ENCODE measurements around the gene RECQL.
"Not testable (repeated sequence)": the region's sequence is repeated elsewhere in the genome, so short reads cannot be mapped to it uniquely, and the experiment has no call there.

Gene RECQL

DNA sequence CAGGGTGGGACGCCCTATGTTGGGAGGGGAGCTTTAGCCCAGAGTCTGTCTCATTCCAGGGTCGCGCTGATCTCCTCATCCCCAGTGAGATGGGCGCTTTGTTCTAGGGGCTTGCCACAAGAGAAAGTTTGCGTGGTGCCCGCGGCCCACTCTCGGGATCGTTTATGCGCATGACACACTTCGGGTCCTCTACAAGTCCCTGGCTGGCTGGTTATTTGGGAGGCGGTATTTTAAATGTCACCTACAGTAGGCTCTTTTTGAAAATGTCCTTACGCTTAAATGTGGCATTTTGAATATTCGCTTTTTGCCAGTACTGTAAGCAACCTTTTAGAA is 695 bp upstream of the RECQL start:
- DNase-seq (ENCODE audit: low read depth), result no peak

GRCh38 chr12:21500786-21501257 is 613 bp downstream of the RECQL start:
- DNase-seq (ENCODE audit: low read depth), result no peak

DNA sequence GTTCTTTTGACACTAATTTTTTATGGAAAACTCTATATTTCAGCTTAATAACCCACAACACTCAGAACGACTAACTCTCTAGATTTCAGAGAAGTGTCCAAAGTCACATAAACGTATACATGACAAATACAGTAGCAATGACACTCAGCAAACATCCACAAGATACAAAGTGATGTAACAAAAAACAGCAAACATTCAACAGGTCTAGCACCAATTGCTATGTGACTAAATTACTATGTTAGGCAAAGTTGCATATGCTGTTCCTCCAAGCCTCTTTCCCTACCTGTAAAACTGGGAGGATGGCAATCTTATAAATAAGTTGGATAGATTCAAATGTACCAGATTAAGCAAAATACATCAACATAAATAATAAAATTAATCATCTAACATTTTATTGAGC is 1.7 kb downstream of the RECQL start:
- DNase-seq (ENCODE audit: low read depth), result no peak

DNA sequence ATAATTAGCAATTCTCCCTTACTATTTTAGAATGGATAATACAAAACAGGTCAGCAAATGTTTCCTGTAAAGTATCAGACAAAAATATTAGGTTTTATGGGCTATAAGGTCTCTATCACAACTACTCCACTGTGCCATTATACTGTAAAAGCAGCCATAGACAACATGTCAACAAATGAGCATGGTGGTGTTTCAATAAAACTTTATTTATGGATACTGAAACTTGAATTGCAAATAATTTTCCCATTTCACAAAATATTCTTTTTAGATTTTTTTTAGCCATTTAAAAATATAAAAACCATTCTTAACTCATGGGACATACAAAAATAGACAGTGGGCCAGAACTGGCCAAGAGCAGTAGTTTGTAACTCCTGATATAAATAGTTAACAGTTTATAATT is 15.4 kb downstream of the RECQL start:
- no peak for DNase-seq (ENCODE audit: low read depth)

GRCh38 chr12:21483531-21483930 is 17.9 kb downstream of the RECQL start:
- DNase-seq (ENCODE audit: low read depth), result no peak

GRCh38 chr12:21478756-21479455 is 22.5 kb downstream of the RECQL start:
- DNase-seq (ENCODE audit: low read depth), result no peak

- DNase-seq (ENCODE audit: low read depth), result peak; percentile 72
These were observed 24.5 kb downstream of the RECQL start for GRCh38 chr12:21476949-21477348.

- DNase-seq (ENCODE audit: low read depth), result no peak
These were observed 25.9 kb downstream of the RECQL start for GRCh38 chr12:21475552-21475951.

- no peak for DNase-seq (ENCODE audit: low read depth)
These were observed 29.1 kb downstream of the RECQL start for GRCh38 chr12:21472197-21472823.

DNA sequence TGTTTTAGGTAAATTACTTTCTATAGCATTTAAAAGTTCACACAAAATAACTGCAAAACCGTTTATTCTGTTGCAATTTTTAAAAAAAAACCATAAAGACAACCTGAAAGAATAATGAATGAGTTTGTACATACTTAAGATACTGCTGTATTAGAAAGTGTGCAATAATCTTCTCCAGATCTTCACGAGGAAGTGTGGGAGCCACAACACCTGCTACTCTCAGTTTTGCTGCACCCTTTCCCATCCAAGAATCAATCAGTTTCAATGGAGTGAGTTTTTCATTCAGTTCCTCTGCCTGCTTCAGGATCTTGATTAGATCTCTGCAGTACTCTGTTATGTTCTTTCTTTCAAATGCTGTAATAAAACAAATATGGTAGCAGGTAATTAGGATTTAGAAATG is 30.1 kb downstream of the RECQL start:
- no peak for DNase-seq (ENCODE audit: low read depth)

GRCh38 chr12:21467334-21467733 is 34.1 kb downstream of the RECQL start:
- DNase-seq (ENCODE audit: low read depth), result not testable (repeated sequence)

DNA sequence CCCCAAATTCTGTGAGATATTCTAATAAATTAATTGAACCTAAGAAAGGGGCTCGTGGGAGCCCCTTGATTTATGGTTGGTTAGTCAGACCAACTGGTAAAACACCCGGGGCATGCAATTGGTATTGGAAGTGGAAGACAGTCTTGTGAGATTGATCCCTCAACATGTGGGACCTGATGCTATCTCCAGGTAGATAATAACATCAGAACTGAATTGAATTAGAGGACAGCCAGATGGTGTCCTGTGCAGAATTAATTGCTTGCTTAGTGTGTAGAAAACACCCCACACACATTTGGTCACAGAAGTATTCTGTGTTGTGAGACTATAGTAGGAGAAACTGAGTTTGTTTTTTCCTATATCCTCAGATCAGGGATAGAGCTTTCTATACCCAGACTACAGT is 42.0 kb downstream of the RECQL start:
- DNase-seq (ENCODE audit: low read depth), result no peak

- DNase-seq (ENCODE audit: low read depth), result peak; percentile 45
These were observed 45.1 kb downstream of the RECQL start for GRCh38 chr12:21456291-21456780.

DNA sequence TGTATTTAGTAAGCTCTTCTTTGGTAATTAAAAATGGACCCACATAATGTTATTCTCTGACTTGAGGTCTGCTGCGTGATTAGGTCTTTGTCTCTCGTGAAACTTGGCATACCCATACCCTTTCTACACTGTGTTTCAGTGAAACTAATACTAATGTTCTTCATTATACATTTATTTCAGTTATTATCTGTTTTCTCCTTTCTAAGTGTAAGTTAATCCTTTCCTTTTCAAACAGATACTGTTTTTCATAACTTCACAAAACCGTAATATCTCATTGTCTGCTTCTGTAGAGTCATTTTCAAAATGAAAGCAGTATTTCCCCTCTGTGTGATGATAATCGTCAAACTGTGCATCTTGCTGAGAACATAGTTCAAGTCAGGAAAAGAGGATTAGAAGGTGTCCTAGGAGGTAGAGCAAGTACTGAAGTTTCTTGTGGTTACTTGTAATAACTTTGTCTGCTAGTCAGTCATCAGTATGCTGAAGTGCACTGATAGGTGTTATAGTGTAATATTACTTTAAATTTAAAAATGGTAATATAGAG is 48.1 kb downstream of the RECQL start:
- no peak for DNase-seq (ENCODE audit: low read depth)

GRCh38 chr12:21451529-21451928 is 49.9 kb downstream of the RECQL start:
- DNase-seq (ENCODE audit: low read depth), result no peak

DNA sequence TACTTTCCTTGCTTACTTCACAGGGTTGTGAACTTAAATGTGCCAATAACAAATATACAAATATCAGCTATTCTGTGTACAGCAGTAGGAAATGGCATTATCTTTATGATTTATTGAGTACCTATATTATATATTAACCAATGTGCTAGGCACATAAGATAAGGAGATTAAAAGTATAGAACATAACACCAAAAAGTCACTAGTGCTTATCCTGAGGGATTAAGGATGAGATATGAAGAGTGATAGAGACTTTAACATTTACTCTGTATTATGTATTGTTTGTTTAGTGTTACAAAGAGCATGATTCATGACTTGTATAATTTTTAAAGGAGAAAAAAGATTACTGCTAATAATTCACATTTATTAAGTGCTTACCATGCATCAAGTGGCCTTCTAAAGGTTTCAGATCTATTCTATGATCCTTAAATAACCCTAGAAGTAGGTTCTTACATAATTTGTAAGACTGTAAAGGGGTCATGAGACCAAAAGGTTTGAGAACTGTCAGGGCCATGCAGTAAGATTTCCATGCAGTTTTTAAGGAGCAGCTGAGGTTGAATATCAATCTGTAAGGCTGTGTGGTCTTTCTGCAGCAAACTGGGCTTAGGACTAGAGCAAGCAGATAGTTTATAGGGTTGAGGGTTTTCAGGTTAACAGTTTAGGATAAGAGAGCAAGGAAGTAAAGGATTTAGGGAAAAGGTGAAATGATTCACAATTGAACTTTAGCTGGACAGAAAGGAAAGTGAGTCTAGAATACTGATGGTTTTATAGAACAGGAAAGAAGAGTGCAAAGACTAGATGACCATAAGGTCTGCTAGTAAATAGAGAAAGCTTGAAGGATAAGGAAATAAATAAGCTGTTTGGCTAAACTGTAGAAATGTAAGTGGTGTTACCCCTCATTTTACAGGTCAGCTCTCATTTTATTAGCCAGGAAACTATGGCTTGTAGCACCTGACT is 57.0 kb downstream of the RECQL start:
- no peak for DNase-seq (ENCODE audit: low read depth)

- DNase-seq (ENCODE audit: low read depth), result no peak
These were observed 62.1 kb downstream of the RECQL start for GRCh38 chr12:21439347-21439746.

- DNase-seq (ENCODE audit: low read depth), result no peak
These were observed 62.8 kb downstream of the RECQL start for GRCh38 chr12:21438643-21439042.

DNA sequence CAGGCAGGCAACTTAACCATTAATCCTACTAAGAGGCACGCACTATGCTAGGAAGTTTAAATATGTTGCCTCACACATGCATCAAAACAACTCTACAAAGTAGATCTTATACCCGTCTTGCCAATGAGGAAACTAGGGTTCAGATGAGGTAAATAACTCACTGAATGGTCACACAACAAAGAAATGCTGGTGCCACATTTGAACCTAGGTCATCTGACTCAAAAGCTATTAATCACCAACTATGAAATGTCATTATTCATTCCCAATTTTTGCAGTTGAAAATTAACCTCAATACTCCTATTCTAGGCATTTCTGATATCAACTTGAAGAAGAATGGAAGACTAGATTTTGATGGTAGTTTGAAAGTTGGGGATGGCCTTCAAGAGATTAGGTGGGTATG is 66.7 kb downstream of the RECQL start:
- no peak for DNase-seq (ENCODE audit: low read depth)

- no peak for DNase-seq (ENCODE audit: low read depth)
These were observed 67.9 kb downstream of the RECQL start for GRCh38 chr12:21433525-21433924.

DNA sequence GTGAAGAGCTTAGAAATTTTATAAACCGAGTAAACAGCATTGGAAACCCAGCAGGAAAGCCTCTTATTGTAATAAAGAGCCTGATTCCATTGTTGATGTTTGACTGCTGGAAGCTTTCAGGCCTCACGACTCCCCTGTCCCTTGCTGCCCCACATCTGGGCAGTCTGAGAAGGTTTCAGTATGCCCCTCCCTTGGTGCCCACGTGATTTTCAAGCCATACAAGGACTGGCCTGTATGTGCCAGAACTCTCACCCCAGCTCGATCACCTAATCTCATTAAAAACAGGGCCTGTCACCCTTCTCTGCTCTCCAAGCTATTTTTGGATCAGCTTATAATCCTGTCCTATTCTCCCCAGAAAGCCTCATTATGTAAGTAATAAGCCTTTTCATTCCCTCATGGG is 71.4 kb downstream of the RECQL start:
- no peak for DNase-seq (ENCODE audit: low read depth)

DNA sequence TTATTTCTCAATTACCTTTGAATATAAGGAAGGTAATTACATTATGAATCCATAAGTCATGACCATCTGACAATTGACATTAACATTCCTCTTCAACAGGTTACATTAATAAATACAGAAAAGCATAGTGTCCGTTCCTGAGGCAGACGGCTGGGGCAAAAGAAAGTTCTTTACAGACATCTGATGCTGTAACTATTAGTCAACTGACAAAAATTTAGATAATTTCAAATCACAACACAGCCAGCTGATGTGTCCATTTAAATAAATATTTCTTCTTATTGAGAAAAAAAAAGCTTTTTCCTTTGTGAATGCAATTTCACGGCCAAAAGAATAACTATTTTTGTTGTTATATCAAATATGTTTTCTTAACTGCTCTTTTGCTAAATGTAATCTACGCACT is 73.2 kb downstream of the RECQL start:
- no peak for DNase-seq (ENCODE audit: low read depth)
